NOMO-1 treated with DMSO at 0.1 percent for 48 hours (cell line): ENCODE data around the gene GRIN2D.

ENCODE experiments used
- DNase-seq: peaks from one replicate; lab custom pipeline; 2025; ENCODE audit not compliant: unreplicated experiment; lab: John Stamatoyannopoulos, UW

Gene GRIN2D

DNA sequence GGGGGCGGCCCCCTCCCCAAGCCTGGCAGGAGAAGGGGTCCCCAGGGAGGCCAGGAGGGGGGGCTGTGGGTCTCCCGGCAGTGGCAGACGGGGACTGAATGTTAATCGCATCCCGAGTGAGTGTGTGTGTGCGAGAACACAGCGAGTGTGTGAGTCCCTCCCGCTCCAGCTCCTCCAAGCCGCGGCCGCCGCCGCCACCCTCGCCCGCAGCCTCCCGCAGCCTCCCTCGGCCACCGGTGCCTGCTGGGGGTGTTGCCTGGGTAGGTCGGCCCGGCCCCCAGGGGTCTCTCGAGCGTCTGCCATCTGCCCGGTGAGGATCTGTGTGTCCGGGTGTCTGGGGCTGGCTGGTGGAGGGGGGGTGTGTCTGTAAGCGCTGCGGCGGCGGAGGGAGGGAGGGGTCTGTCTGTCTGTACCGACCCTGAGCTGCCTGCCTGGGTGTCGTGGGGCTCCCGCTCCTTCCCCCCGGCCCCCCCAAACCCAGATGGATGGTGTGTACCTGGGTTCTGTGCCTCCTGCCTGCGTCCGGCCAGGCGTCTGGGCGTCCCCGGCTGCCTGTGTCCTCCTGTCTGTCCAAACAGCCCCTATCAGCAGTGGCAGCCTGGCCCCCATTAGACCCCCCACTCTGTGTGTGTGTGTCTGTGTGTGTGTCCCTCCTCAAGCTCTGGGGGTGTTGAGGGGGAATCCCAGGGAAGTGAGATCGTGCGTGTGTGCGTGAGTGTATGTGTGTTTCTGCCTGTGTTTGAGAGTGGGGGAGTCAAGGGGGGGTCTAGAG is at the start of gene GRIN2D:
TSS of gene GRIN2D (plus strand) at position 110 of the 772 bp plus-strand sequence. CDS start 4,725 bp downstream, outside the sequence.
- peak; percentile 25 for DNase-seq

DNA sequence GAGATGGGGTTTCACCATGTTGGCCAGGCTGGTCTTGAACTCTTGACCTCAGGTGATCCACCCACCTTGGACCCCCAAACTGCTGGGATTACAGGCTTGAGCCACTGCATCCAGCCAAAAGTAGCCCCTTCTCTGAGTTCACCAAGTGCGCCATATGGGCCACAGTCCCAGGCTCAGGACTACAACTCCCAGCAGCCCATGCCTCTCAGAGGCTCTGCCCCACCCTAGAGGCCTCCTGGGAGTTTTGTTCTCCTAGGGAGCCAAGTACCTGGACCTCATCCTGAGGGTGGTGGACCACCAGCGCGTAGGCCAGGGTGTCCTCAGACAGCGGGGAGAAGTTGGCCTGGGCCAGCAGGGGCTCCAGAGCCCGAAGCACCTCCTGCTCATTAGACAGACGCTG is 48.6 kb upstream of the GRIN2D start:
- no peak for DNase-seq

- DNase-seq = no peak
These were observed 47.3 kb upstream of the GRIN2D start for GRCh38 chr19:48346191-48346590.

- DNase-seq = no peak
These were observed 45.4 kb upstream of the GRIN2D start for GRCh38 chr19:48348045-48348444.

DNA sequence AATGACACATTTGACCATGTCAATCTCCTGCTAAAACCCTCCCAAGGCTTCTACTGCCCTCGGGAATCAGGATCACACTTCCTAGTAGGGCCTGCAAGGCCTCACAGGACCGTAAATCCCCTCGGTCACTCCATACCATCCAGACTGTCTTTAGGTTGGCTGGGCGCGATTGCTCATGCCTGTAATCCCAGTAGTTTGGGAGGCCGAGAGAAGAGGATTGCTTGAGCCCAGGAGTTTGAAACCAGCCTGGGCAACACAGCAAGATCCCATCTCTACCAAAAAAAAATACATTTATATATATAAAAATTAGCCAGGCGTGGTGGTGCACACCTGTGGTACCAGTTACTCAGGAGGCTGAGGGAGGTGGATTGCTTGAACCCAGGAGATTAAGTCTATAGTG is 44.7 kb upstream of the GRIN2D start:
- no peak for DNase-seq

DNA sequence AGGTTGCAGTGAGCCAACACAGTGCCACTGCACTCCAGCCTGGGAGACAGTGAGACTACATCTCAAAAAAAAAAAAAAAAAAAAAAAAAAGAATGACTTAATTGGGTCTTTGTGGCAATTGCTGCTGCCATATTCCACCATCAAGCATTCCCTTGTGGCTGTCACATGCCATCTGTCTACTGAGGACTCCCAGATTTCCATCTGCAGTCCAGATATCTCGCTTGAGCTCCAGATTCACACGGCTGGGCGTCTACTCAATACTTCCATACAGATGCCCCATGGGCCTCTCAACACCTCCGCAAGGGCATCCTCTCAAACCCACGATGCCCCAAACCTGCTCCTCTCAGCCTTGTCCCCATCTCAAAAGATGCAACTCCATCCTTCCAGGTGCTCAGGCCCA is 42.6 kb upstream of the GRIN2D start:
- no peak for DNase-seq

GRCh38 chr19:48351341-48351752 is 42.1 kb upstream of the GRIN2D start:
- peak; percentile 33 for DNase-seq

DNA sequence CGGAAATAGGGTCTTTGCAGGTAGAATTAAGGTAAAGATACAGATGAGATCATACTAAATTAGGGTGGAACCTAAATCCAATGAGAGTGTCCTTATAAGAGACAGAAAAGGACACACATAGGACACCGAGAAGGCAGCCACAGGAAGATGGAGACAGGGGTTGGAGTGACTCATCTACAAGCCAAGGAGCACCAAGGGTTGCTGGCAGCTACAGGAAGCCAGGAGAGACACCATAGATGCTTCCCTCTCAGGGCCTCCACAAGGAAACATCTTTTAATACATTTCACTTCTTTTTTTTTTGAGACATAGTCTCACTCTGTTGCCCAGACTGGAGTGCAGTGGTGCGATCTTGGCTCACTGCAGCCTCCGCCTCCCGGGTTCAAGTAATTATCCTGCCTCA is 39.8 kb upstream of the GRIN2D start:
- DNase-seq = no peak

DNA sequence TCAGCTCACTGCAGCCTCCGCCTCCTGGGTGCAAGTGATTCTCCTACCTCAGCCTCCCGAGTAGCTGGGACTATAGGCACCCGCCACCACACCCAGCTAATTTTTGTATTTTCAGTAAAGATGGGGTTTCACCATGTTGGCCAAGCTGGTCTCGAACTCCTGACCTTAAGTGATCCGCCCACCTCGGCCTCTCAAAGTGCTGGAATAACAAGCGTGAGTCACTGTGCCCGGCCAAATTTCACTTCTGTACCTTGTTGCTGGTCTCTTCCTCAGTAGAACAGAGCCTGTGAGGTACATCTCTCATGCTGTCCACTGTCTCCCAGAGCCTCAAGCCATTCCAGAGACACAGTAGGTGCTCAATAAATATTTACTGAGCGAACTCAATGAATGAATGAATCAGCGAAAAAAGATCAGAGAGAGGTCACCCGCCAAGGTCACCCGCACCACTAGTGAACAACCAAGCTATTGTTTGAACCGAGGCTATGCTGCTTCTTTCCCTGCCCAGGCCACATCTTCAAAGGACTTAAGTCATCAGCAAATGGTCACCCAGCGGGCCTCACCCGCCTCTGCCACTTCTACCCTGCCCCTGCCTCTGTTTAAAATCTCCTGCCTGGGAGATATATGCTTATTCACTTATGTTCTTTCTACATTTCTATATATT is 39.0 kb upstream of the GRIN2D start:
- no peak for DNase-seq

- no peak for DNase-seq
These were observed 38.0 kb upstream of the GRIN2D start for GRCh38 chr19:48355365-48355954.

GRCh38 chr19:48359123-48359522 is 34.3 kb upstream of the GRIN2D start:
- DNase-seq = no peak

GRCh38 chr19:48361912-48362311 is 31.6 kb upstream of the GRIN2D start:
- DNase-seq = no peak

DNA sequence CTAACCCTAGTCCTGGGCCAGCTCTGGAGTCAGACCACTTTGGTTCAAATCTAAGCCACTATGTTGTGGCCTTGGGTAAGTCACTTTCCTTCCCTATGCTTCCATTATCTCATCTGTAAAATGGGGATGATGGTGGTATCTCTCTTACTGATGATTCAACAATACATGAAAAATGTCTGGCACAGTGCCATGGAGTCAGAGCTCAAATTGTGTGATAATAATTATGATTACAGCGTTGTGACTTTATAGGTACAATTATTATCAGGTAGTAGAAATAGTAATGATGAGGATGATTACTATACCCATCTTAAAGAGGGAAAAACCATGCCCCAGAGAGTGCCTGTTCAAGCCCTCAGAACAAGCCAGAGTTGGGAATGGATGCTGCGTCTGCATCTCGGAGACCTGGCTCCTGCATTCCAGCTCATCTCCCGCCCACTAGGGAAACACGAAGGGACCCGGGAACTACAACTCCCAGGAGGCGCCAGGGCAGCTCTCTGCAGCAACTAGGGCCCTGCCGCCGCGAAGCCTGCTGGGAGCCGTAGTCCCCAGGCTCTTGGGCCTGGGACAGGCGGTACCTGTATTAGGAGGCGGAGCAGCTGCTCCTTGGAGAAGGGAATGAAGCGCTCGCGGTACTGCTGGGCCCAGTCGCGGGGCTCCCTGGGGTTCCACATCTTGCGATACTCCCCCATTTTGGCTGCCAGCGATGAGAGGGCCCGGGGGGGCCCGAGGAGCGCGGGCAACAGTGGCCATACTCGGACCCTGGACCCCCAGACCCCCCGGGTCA is 30.6 kb upstream of the GRIN2D start:
- peak; percentile 89 for DNase-seq

- no peak for DNase-seq
These were observed 30.0 kb upstream of the GRIN2D start for GRCh38 chr19:48363500-48363809.

DNA sequence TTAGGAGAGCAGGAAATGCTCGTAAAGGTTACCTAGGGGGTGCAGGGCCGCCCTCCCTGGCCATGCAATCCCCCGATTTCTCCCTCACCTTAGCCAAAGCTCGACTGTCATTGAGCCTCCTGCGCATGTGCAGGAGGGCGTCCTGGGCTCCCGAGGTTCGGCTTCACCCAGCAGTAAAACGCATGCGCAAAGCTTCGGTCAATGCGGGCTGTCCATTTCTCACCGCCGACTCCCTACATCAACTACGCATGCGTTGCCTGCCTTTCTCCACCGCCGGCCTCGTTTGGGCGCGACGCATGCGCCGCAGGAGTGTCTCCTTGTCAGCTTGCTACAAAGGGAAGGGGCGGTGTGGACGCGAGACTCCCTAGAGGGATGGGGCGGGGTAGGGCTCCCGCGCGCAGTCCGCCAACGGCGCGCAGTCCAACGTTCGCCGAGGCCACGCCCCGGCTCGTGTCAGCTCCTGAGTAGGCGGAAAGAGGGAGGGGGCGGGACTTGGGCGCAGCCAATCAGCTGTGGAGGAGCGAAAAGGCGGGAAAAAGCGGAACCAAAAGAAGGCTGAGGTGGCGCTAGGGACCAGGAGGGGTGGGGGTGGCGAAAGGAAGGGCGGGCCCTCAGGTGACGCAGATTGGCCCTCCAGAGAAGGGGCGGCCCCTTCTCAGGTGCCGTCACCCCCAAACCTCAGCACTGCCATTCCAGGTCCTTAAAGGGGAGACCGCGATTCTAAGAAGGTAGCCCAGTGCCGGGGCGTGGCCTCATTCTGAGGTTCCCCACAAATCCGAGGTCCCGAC is 29.5 kb upstream of the GRIN2D start, which contains the start of the genes SYNGR4 and TMEM143:
TSS of gene SYNGR4 (plus strand) at position 558 of the 788 bp plus-strand sequence. CDS start 1,476 bp downstream, outside the sequence.
TSS of gene TMEM143 (minus strand) at position 131 of the 788 bp plus-strand sequence. CDS start at position 111, 20 bp downstream.
- peak; percentile 100 for DNase-seq

GRCh38 chr19:48364598-48365348 is 28.7 kb upstream of the GRIN2D start:
- DNase-seq = no peak

DNA sequence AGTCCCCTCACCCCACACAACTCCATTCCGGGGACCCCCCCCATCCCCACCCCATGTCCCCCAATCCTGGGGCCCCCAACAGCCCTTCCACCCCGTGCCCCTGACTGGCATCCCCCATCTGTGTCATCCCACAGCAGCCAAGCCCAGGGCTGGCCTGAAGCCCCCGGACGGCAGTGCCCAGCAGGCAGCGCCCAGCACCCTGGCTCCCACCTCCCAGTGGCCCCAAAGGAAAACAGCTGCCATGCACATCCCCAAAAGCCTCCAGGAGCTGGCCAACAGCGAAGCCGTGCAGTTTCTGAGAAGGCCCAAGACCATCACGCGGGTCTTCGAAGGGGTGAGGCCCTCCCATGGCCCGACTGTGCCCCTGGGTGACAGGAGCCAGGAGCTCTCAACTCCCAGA is 27.9 kb upstream of the GRIN2D start:
- no peak for DNase-seq

DNA sequence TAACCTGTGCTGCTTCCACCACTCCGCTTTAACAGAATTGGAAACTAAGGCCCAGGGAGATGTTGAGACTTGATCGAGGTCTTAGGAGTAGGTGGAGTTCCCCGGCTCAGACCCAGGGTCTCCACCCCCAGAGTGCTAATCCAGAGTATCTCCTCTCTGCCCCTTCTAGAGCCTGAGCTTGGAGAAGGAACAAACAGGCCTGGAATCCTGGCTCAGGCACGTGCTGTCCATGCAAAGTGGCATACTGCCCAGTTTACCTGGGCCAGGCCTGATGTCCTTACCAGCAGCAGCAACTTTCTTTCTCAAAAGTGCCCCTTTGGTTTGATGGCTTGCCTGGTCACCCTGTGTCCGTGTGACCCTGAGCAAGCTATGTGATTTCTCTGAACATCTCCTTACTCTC is 25.6 kb upstream of the GRIN2D start:
- DNase-seq = no peak

GRCh38 chr19:48368936-48369335 is 24.5 kb upstream of the GRIN2D start:
- no peak for DNase-seq

- DNase-seq = no peak
These were observed 22.5 kb upstream of the GRIN2D start for GRCh38 chr19:48370955-48371354.
